ENCODE measurements around the gene PGAM5. TPM values are rescaled to one million over a fixed set of nuclear protein-coding genes. Genes with fewer than 3 reads are reported as not detected.

Gene PGAM5
- total and polyA plus RNA-seq, 9 of the 15 experiments (the other 6 are each of a cell fraction or from before 2014, with no cell fraction given) = 7.4 to 121 (median 69.5) TPM

GRCh38 chr12:132711080-132711843, 620 bp downstream of the PGAM5 start (continued):
- TF ChIP-seq ARID4B (CRISPR knock-in tag; IDR thresholded peaks at IDR 0.05) (no peak), FOXP1 (CRISPR knock-in tag; IDR thresholded peaks at IDR 0.05) (no peak)

GRCh38 chr12:132713123-132713522, 2.5 kb downstream of the PGAM5 start:
- Histone ChIP-seq H3K27me3 (ENCODE audit: control insufficient read depth in 2 of 2, insufficient read depth in 2 of 2, low read length in 2 of 2) (no peaks in the 10 kb centered on the region), H4K20me1 (replicated peaks; ENCODE audit: control insufficient read depth, insufficient read depth, low read length) (no peaks in the 10 kb centered on the region), H3K36me3 (ENCODE audit: control insufficient read depth, insufficient read depth, low read length) (peaks cover 48% of the 10 kb centered on the region), H3K9me3 (replicated peaks; ENCODE audit: control insufficient read depth, insufficient read depth, low read depth, low read length) (no peaks in the 10 kb centered on the region), H3K4me2 (ENCODE audit: insufficient read depth, low read length) (no peak overlapping the region), H3K4me1 (replicated peaks in 1 of 2; ENCODE audit: control insufficient read depth in 2 of 2, insufficient read depth in 2 of 2, low read length in 2 of 2) (peaks cover 2 to 25% of the 10 kb centered on the region in 2 experiments; a peak in 4 of 5 replicates), H2AFZ (ENCODE audit: low read depth, low read length) (no peak overlapping the region), H3K27ac (ENCODE audit: extremely low read depth, low read depth, low read length) (peak overlapping the region; percentile 28; the same call in 1 of the 3 replicates), H3K9me1 (ENCODE audit: control insufficient read depth, insufficient read depth, low read length) (no peaks in the 10 kb centered on the region), H3K79me2 (ENCODE audit: control insufficient read depth, insufficient read depth, low read length) (peaks cover 53% of the 10 kb centered on the region), H3K9ac (ENCODE audit: insufficient read depth in 1 of 2, low read depth in 2 of 2, low read length in 2 of 2) (peak overlapping the region in 1 of 2 experiments; percentile 33; a peak in 1 of 4 replicates), H3K4me3 (no peak overlapping the region)
- no TSS peak for BruUV-seq (replicated peaks)
- CTCF ChIA-PET (ENCODE audit: low intra/inter-chr PET ratio) = no interaction called here
- ATAC-seq = no peak
- POLR2A ChIA-PET = no interaction called here
- in situ Hi-C loops (cut with MboI) = no loop called here
- no peak for DNase-seq (ENCODE audit: extremely low read depth in 1 of 4, low spot score in 3 of 4)
- FAIRE-seq = no peak
- intact Hi-C loops (cut with micrococcal nuclease) = no loop called here
- WGBS (ENCODE audit: insufficient coverage, low coverage, missing lambda C conversion rate) = 90% methylated on average over 2 of the region's 2 CpGs
- TF ChIP-seq ZNF3 (CRISPR knock-in tag; IDR thresholded peaks at IDR 0.05) (no peak), MAFF (IDR thresholded peaks at IDR 0.05; ENCODE audit: low read length) (no peak), FIP1L1 (IDR thresholded peaks at IDR 0.05; ENCODE audit: low read depth, low read length, poor library complexity, severe bottlenecking) (no peak), ZBTB49 (CRISPR knock-in tag; IDR thresholded peaks at IDR 0.05; ENCODE audit: borderline replicate concordance) (no peak), ARHGAP35 (IDR thresholded peaks at IDR 0.05; ENCODE audit: partially characterized antibody) (no peak), ZC3H4 (CRISPR knock-in tag; IDR thresholded peaks at IDR 0.05; ENCODE audit: borderline replicate concordance) (no peak), ZBTB33 (CRISPR knock-in tag; IDR thresholded peaks at IDR 0.05) (no peak), ATF7 (IDR thresholded peaks at IDR 0.05) (no peak)
